ENCODE data around the gene MEPCE. TPM values are rescaled to one million over a fixed set of nuclear protein-coding genes. Genes with fewer than 3 reads are reported as not detected.

The MEPCE gene
- total and polyA plus RNA-seq, 2 donors = 32.0 to 37.4 TPM

- peaks cover 14 to 32% of the 10 kb centered on the region in 2 donors for H3K4me1 ChIP-seq (ENCODE audit: control insufficient read depth in 2 of 2, insufficient read depth in 2 of 2, low read length in 2 of 2)
Observed at GRCh38 chr7:100481466-100481865, 51.8 kb downstream of the MEPCE start.

GRCh38 chr7:100482728-100483089 is 53.1 kb downstream of the MEPCE start:
- H3K4me3 ChIP-seq (ENCODE audit: low read length in 2 of 2) = peak overlapping the region; percentile 25 to 71
- H3K36me3 ChIP-seq (ENCODE audit: control insufficient read depth in 2 of 2, insufficient read depth in 2 of 2, low read length in 1 of 2) = no peaks in the 10 kb centered on the region
- DNase-seq (ENCODE audit: low read depth in 6 of 9, low spot score in 9 of 9) = no peak
- peaks cover 10 to 20% of the 10 kb centered on the region in 2 donors for H3K4me1 ChIP-seq (ENCODE audit: control insufficient read depth in 2 of 2, insufficient read depth in 2 of 2, low read length in 2 of 2)
- H3K27ac ChIP-seq (ENCODE audit: low read depth in 1 of 2, low read length in 1 of 2) = no peak overlapping the region
- WGBS = 57% methylated on average over 14 of the region's 14 CpGs
- H3K27me3 ChIP-seq (ENCODE audit: control insufficient read depth in 2 of 2, insufficient read depth in 1 of 2, low read length in 1 of 2) = peaks cover 0 to 12% of the 10 kb centered on the region in 2 donors
- no peaks in the 10 kb centered on the region for H3K9me3 ChIP-seq (ENCODE audit: control insufficient read depth in 2 of 2, insufficient read depth in 1 of 2, low read length in 1 of 2)

More at GRCh38 chr7:100481466-100481865, 51.8 kb downstream of the MEPCE start:
- Histone ChIP-seq H3K27me3 (ENCODE audit: control insufficient read depth in 2 of 2, insufficient read depth in 1 of 2, low read length in 1 of 2) (peaks cover 0 to 12% of the 10 kb centered on the region in 2 donors), H3K36me3 (ENCODE audit: control insufficient read depth in 2 of 2, insufficient read depth in 2 of 2, low read length in 1 of 2) (peaks cover 4 to 10% of the 10 kb centered on the region in 2 donors), H3K9me3 (ENCODE audit: control insufficient read depth in 2 of 2, insufficient read depth in 1 of 2, low read length in 1 of 2) (peaks cover 0 to 2% of the 10 kb centered on the region in 2 donors), H3K4me3 (ENCODE audit: low read length in 2 of 2) (no peak overlapping the region), H3K27ac (ENCODE audit: low read depth in 1 of 2, low read length in 1 of 2) (no peak overlapping the region)
- DNase-seq (ENCODE audit: low read depth in 6 of 9, low spot score in 9 of 9) = no peak
- 98% methylated on average over 1 of the region's 1 CpG for WGBS

- Histone ChIP-seq H3K36me3 (ENCODE audit: control insufficient read depth in 2 of 2, insufficient read depth in 2 of 2, low read length in 1 of 2) (no peaks in the 10 kb centered on the region), H3K9me3 (ENCODE audit: control insufficient read depth in 2 of 2, insufficient read depth in 1 of 2, low read length in 1 of 2) (no peaks in the 10 kb centered on the region), H3K4me3 (ENCODE audit: low read length in 2 of 2) (peak overlapping the region; percentile 25 to 71), H3K4me1 (ENCODE audit: control insufficient read depth in 2 of 2, insufficient read depth in 2 of 2, low read length in 2 of 2) (peaks cover 10 to 20% of the 10 kb centered on the region in 2 donors), H3K27me3 (ENCODE audit: control insufficient read depth in 2 of 2, insufficient read depth in 1 of 2, low read length in 1 of 2) (peaks cover 0 to 12% of the 10 kb centered on the region in 2 donors), H3K27ac (ENCODE audit: low read depth in 1 of 2, low read length in 1 of 2) (no peak overlapping the region)
- WGBS = 1% methylated on average over 79 of the region's 79 CpGs
- peak in 7 of 9 donors; percentile 66 to 86 (median 74) for DNase-seq (ENCODE audit: low read depth in 6 of 9, low spot score in 9 of 9)
Observed at GRCh38 chr7:100483090-100483721, 53.6 kb downstream of the MEPCE start.

Other genes starting within 250 kb of the MEPCE start
- gene PVRIG, start 209.9 kb upstream of the MEPCE start, total RNA-seq = 52.3 TPM
- gene PVRIG, start 209.9 kb upstream of the MEPCE start, polyA plus RNA-seq = 30.7 TPM
- not detected for gene SPDYE3, start 122.1 kb upstream of the MEPCE start, total RNA-seq
- 0.27 TPM for gene SPDYE3, start 122.1 kb upstream of the MEPCE start, polyA plus RNA-seq
- gene PILRB, start 71.7 kb upstream of the MEPCE start, total RNA-seq = 19.5 TPM
- 128 TPM for gene PILRB, start 71.7 kb upstream of the MEPCE start, polyA plus RNA-seq
- gene PILRA, start 56.3 kb upstream of the MEPCE start, total RNA-seq = 4.6 TPM
- 12.2 TPM for gene PILRA, start 56.3 kb upstream of the MEPCE start, polyA plus RNA-seq
- 4.8 TPM for gene ZCWPW1, start 1.1 kb upstream of the MEPCE start, total RNA-seq
- gene ZCWPW1, start 1.1 kb upstream of the MEPCE start, polyA plus RNA-seq = 33.9 TPM
- 91.1 TPM for gene PPP1R35, start 6.7 kb downstream of the MEPCE start, total RNA-seq
- gene PPP1R35, start 6.7 kb downstream of the MEPCE start, polyA plus RNA-seq = 107 TPM
- gene SPACDR, start 34.4 kb downstream of the MEPCE start, total RNA-seq = 0.76 TPM
- gene SPACDR, start 34.4 kb downstream of the MEPCE start, polyA plus RNA-seq = 2.4 TPM
- 37.4 TPM for gene TSC22D4, start 49.4 kb downstream of the MEPCE start, total RNA-seq
- 67.7 TPM for gene TSC22D4, start 49.4 kb downstream of the MEPCE start, polyA plus RNA-seq
- 0.24 TPM for gene NYAP1, start 54.1 kb downstream of the MEPCE start, total RNA-seq
- 0.66 TPM for gene NYAP1, start 54.1 kb downstream of the MEPCE start, polyA plus RNA-seq
- 7.4 TPM for gene AGFG2, start 109.4 kb downstream of the MEPCE start, total RNA-seq
- 15.4 TPM for gene AGFG2, start 109.4 kb downstream of the MEPCE start, polyA plus RNA-seq
- gene SAP25, start 144.1 kb downstream of the MEPCE start, total RNA-seq = 7.7 TPM
- 183 TPM for gene SAP25, start 144.1 kb downstream of the MEPCE start, polyA plus RNA-seq
- 44.0 TPM for gene LRCH4, start 156.3 kb downstream of the MEPCE start, total RNA-seq
- gene LRCH4, start 156.3 kb downstream of the MEPCE start, polyA plus RNA-seq = 423 TPM
- 0.19 TPM for gene FBXO24, start 156.5 kb downstream of the MEPCE start, total RNA-seq
- 1.3 TPM for gene FBXO24, start 156.5 kb downstream of the MEPCE start, polyA plus RNA-seq
- gene PCOLCE, start 172.5 kb downstream of the MEPCE start, total RNA-seq = 8.2 TPM
- gene PCOLCE, start 172.5 kb downstream of the MEPCE start, polyA plus RNA-seq = 25.3 TPM
- gene MOSPD3, start 182.7 kb downstream of the MEPCE start, total RNA-seq = 4.7 TPM
- 21.6 TPM for gene MOSPD3, start 182.7 kb downstream of the MEPCE start, polyA plus RNA-seq
- gene TFR2, start 211.7 kb downstream of the MEPCE start, total RNA-seq = 0.80 TPM
- 1.0 TPM for gene TFR2, start 211.7 kb downstream of the MEPCE start, polyA plus RNA-seq
- 0.05 TPM for gene ACTL6B, start 226.6 kb downstream of the MEPCE start, total RNA-seq
- gene ACTL6B, start 226.6 kb downstream of the MEPCE start, polyA plus RNA-seq = 0.18 TPM
- gene GNB2, start 243.9 kb downstream of the MEPCE start, total RNA-seq = 45.8 TPM
- gene GNB2, start 243.9 kb downstream of the MEPCE start, polyA plus RNA-seq = 130 TPM

All from thymus (tissue), 11 donors.